Liver (tissue), 9 donors: Measurements from ENCODE around the gene AIG1. TPM values are rescaled to one million over a fixed set of nuclear protein-coding genes. Genes with fewer than 3 reads are reported as not detected.

ENCODE experiments used
- DNase-seq: peaks from one replicate; pipeline ENCODE4 v3.0.0-alpha.2; 2017; ENCODE audit warnings: low spot score
- H3K27ac ChIP-seq, 2 donors: one replicate each; pipeline ENCODE4 v1.7.0; 2013; ENCODE audit warnings: inconsistent platforms in 2 of 2, low read length in 2 of 2, control low read depth in 1 of 2, low read depth in 1 of 2, mild to moderate bottlenecking in 1 of 2
- H3K27me3 ChIP-seq, 4 donors: one replicate each; pipeline versions ENCODE4 v1.6.1 to v1.7.0; 2013; ENCODE audit warnings: low read length in 3 of 4, inconsistent platforms in 1 of 4, mild to moderate bottlenecking in 1 of 4, moderate library complexity in 1 of 4; ENCODE audit not compliant: control insufficient read depth in 4 of 4, insufficient read depth in 4 of 4
- H3K36me3 ChIP-seq, 4 donors: one replicate each; pipeline versions ENCODE4 v1.6.1 to v1.7.0; 2013; ENCODE audit warnings: low read length in 3 of 4, mild to moderate bottlenecking in 3 of 4, low read depth in 1 of 4, moderate library complexity in 1 of 4; ENCODE audit not compliant: control insufficient read depth in 4 of 4, insufficient read depth in 3 of 4
- H3K4me1 ChIP-seq, 4 donors: one replicate each; pipeline versions ENCODE4 v1.6.1 to v1.7.0; 2013; ENCODE audit warnings: low read length in 3 of 4, mild to moderate bottlenecking in 3 of 4, moderate library complexity in 1 of 4; ENCODE audit not compliant: control insufficient read depth in 4 of 4, insufficient read depth in 4 of 4
- H3K4me3 ChIP-seq, 3 donors: one replicate each; pipeline versions ENCODE4 v1.6.1 to v1.7.0; 2013; ENCODE audit warnings: low read length in 3 of 3, control low read depth in 1 of 3, low read depth in 1 of 3, mild to moderate bottlenecking in 1 of 3
- H3K9ac ChIP-seq, 2 donors: one replicate each; pipeline ENCODE4 v1.7.0; 2013; ENCODE audit warnings: low read length in 2 of 2, mild to moderate bottlenecking in 2 of 2, moderate library complexity in 2 of 2, control low read depth in 1 of 2, low read depth in 1 of 2
- H3K9me3 ChIP-seq, 4 donors: one replicate each; pipeline versions ENCODE4 v1.6.1 to v1.7.0; 2013; ENCODE audit warnings: low read length in 3 of 4; ENCODE audit not compliant: control insufficient read depth in 4 of 4
- EGR1 ChIP-seq, 2 donors: IDR thresholded peaks; 2 replicates each; pipeline ENCODE4 v1.6.1; 2016 to 2018; ENCODE audit warnings: antibody characterized with exemption in 2 of 2, low read depth in 2 of 2
- FOXA1 ChIP-seq: IDR thresholded peaks from 2 replicates; pipeline ENCODE4 v1.6.1; 2016; ENCODE audit warnings: antibody characterized with exemption
- FOXA2 ChIP-seq: IDR thresholded peaks from 2 replicates; pipeline ENCODE4 v1.6.1; 2016; ENCODE audit warnings: antibody characterized with exemption
- GABPA ChIP-seq, 2 donors: IDR thresholded peaks in 1 of 2; conservative IDR thresholded peaks in 1 of 2; 2 replicates each; pipeline ENCODE4 v1.6.1; 2016; ENCODE audit warnings: antibody characterized with exemption in 2 of 2, mild to moderate bottlenecking in 1 of 2, moderate library complexity in 1 of 2
- HNF4A ChIP-seq, 2 donors: conservative IDR thresholded peaks; 2 replicates each; pipeline ENCODE4 v1.6.1; 2016; ENCODE audit warnings: antibody characterized with exemption in 2 of 2, mild to moderate bottlenecking in 2 of 2
- HNF4G ChIP-seq: IDR thresholded peaks from 2 replicates; pipeline ENCODE4 v1.6.1; 2016; ENCODE audit warnings: antibody characterized with exemption
- JUND ChIP-seq, 2 donors: IDR thresholded peaks; 2 replicates each; pipeline ENCODE4 v1.6.1; 2016; ENCODE audit warnings: antibody characterized with exemption in 2 of 2
- NR2F2 ChIP-seq: IDR thresholded peaks from 2 replicates; pipeline ENCODE4 v1.6.1; 2016; ENCODE audit warnings: antibody characterized with exemption
- RAD21 ChIP-seq, 2 donors: IDR thresholded peaks; 2 replicates each; pipeline ENCODE4 v1.6.1; 2016; ENCODE audit warnings: antibody characterized with exemption in 2 of 2, mild to moderate bottlenecking in 2 of 2
- RXRA ChIP-seq, 2 donors: IDR thresholded peaks; 2 replicates each; pipeline ENCODE4 v1.6.1; 2017 to 2018; ENCODE audit warnings: antibody characterized with exemption in 2 of 2, mild to moderate bottlenecking in 1 of 2
- SP1 ChIP-seq: IDR thresholded peaks from 2 replicates; pipeline ENCODE4 v1.6.1; 2018; ENCODE audit warnings: antibody characterized with exemption, mild to moderate bottlenecking
- TAF1 ChIP-seq: conservative IDR thresholded peaks from 2 replicates; pipeline ENCODE4 v1.6.1; 2016; ENCODE audit warnings: antibody characterized with exemption, mild to moderate bottlenecking
- YY1 ChIP-seq: IDR thresholded peaks from 2 replicates; pipeline ENCODE4 v1.6.1; 2016; ENCODE audit warnings: antibody characterized with exemption, mild to moderate bottlenecking
- WGBS: extraction: QIAGEN DNeasy Blood & Tissue Kit; methylation state at CpG from one replicate; pipeline ENCODE4 v1.1.7; 2013; 5-methylcytosine and 5-hydroxymethylcytosine counted together
- polyA plus RNA-seq, 2 donors: library from polyadenylated mRNA; stranded (reverse) in 1 of 2; unstranded in 1 of 2; fragments of 200-250 nt in 1 of 2; fragments of >200 nt in 1 of 2; fragmentation: Nextera tagmentation in 1 of 2; extraction: Ambion mirVana in 1 of 2; gene quantifications; one replicate each; pipeline versions ENCODE4 v1.2.1 to v1.2.3, GENCODE V29; 2013 to 2015
- total RNA-seq, 2 donors: library from RNA; depleted of rRNA; stranded (reverse); fragments of >200 nt; gene quantifications; one replicate each; pipeline ENCODE4 v1.2.3, GENCODE V29; 2014
- TF ChIP-seq, protein P1 (sequence below): fragments of 150-350 bp; IDR thresholded peaks from 2 replicates; pipeline ENCODE4 v1.5.1; 2017; ENCODE audit warnings: improper control_type of control experiment, low read depth, low read length; ENCODE audit not compliant: missing input control
- TF ChIP-seq, protein P2 (sequence below): IDR thresholded peaks from 2 replicates; pipeline ENCODE4 v1.6.1; 2016; ENCODE audit warnings: antibody characterized with exemption
- TF ChIP-seq, protein P3 (sequence below): IDR thresholded peaks from 2 replicates; pipeline ENCODE4 v1.6.1; 2016; ENCODE audit warnings: antibody characterized with exemption
- TF ChIP-seq, protein P4 (sequence below): IDR thresholded peaks from 2 replicates; pipeline ENCODE4 v1.6.1; 2016; ENCODE audit warnings: antibody characterized with exemption
- donor health status: healthy.
- donor health status: healthy.
- donor health status: healthy.
- donor health status: healthy.
- donor health status: healthy.

The AIG1 gene
- total and polyA plus RNA-seq, 4 donors: 74.8 to 169 (median 121) TPM

DNA sequence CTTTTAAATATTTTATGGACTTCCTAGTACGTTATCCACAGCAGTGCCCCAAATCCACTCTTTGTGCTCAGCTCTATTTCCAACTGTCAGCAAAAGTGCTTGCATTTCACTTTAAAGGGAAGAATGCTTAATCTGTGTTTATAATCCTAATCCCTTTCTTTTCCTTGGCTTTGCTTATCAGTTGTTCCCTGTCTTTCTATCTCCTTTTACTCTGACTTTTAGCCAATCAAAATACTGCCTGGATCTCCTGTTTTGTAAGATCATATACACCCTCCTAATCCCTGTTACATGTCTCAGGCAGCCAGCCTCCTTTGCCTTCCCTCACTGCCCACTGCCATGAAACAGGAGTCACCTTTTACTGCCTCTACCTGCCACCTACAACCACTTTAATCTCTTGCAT lies 102.9 kb downstream of the AIG1 start (continued):
- TF ChIP-seq, protein P1, sequence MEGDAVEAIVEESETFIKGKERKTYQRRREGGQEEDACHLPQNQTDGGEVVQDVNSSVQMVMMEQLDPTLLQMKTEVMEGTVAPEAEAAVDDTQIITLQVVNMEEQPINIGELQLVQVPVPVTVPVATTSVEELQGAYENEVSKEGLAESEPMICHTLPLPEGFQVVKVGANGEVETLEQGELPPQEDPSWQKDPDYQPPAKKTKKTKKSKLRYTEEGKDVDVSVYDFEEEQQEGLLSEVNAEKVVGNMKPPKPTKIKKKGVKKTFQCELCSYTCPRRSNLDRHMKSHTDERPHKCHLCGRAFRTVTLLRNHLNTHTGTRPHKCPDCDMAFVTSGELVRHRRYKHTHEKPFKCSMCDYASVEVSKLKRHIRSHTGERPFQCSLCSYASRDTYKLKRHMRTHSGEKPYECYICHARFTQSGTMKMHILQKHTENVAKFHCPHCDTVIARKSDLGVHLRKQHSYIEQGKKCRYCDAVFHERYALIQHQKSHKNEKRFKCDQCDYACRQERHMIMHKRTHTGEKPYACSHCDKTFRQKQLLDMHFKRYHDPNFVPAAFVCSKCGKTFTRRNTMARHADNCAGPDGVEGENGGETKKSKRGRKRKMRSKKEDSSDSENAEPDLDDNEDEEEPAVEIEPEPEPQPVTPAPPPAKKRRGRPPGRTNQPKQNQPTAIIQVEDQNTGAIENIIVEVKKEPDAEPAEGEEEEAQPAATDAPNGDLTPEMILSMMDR: no peak

DNA sequence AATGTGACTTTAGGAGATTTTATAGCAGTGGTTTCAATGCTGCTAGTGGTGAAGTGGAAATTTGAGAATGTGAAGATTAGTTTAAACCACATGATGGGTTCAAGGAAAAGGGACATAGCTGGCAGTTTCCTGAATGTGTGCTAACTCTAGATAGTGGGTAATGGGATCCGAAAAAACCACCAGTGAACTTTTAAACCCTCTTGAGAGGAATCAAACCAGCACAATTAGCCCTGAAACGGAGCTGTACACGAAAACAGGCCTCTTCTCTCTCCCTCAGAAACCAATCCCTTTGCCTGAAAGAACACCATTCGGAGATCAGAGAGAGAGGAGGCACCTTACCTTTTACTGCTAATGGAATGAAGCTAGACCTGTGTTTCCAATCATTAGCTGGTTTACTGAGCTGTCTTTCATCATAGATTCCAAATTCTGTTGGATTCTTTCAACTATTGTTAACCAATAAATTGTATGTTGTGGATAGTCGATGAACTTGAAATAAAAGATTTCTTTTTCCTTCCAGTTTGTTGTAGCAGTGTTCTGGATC lies 103.9 kb downstream of the AIG1 start:
- no peak overlapping the region for H3K4me3 ChIP-seq
- H3K4me1 ChIP-seq: no peaks in the 10 kb centered on the region
- no peak overlapping the region for H3K9ac ChIP-seq
- DNase-seq: no peak
- H3K36me3 ChIP-seq: peaks cover 2 to 31% (median 15%) of the 10 kb centered on the region in 4 donors
- TF ChIP-seq, protein P2, sequence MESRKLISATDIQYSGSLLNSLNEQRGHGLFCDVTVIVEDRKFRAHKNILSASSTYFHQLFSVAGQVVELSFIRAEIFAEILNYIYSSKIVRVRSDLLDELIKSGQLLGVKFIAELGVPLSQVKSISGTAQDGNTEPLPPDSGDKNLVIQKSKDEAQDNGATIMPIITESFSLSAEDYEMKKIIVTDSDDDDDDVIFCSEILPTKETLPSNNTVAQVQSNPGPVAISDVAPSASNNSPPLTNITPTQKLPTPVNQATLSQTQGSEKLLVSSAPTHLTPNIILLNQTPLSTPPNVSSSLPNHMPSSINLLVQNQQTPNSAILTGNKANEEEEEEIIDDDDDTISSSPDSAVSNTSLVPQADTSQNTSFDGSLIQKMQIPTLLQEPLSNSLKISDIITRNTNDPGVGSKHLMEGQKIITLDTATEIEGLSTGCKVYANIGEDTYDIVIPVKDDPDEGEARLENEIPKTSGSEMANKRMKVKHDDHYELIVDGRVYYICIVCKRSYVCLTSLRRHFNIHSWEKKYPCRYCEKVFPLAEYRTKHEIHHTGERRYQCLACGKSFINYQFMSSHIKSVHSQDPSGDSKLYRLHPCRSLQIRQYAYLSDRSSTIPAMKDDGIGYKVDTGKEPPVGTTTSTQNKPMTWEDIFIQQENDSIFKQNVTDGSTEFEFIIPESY: no peak
- TF ChIP-seq SP1: no peak
- no peak for TF ChIP-seq RAD21 (IDR thresholded peaks at IDR 0.05)
- no peak for TF ChIP-seq JUND (IDR thresholded peaks at IDR 0.05)
- no peak for TF ChIP-seq FOXA2
- TF ChIP-seq NR2F2: no peak
- TF ChIP-seq, protein P3, sequence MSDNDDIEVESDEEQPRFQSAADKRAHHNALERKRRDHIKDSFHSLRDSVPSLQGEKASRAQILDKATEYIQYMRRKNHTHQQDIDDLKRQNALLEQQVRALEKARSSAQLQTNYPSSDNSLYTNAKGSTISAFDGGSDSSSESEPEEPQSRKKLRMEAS: no peak
- no peak for TF ChIP-seq FOXA1
- TF ChIP-seq TAF1: no peak
- TF ChIP-seq, protein P1: no peak
- no peaks in the 10 kb centered on the region for H3K9me3 ChIP-seq
- WGBS: 83% methylated on average over 5 of the region's 5 CpGs
- no peaks in the 10 kb centered on the region for H3K27me3 ChIP-seq
- no peak overlapping the region for H3K27ac ChIP-seq

DNA sequence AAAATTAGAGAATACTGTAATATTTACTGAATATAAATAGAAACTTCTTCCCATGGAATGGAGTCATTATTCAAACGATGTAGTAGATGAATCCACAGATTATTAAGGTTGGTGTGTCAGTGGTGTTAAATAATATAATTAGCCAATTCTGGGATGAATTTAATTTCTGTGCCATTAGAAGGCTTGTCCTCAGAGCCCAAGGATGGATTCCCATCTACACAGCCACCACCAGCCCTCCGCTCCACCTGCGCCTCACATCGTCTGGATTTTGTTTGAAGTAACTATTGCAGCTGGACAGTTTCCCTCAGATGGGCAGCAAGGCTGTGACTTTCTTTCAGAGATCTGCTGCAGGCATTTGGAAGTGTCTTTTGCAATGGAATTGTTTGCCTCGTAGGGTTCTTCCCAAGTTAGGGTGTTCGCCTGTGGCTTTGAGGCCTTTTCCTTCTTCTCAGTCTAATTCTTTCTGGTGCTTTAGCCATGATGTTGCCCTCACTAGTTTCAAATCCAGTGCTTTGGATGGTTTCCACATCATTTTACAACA lies 104.7 kb downstream of the AIG1 start:
- H3K27me3 ChIP-seq: no peaks in the 10 kb centered on the region
- no peak overlapping the region for H3K9ac ChIP-seq
- no peaks in the 10 kb centered on the region for H3K9me3 ChIP-seq
- no peak for DNase-seq
- H3K4me1 ChIP-seq: no peaks in the 10 kb centered on the region
- 97% methylated on average over 6 of the region's 6 CpGs for WGBS
- peaks cover 2 to 36% (median 15%) of the 10 kb centered on the region in 4 donors for H3K36me3 ChIP-seq
- H3K27ac ChIP-seq: no peak overlapping the region
- H3K4me3 ChIP-seq: no peak overlapping the region
- TF ChIP-seq HNF4G: no peak
- TF ChIP-seq, protein P3: no peak
- TF ChIP-seq, protein P2: no peak
- TF ChIP-seq, protein P1: no peak
- TF ChIP-seq, protein P4, sequence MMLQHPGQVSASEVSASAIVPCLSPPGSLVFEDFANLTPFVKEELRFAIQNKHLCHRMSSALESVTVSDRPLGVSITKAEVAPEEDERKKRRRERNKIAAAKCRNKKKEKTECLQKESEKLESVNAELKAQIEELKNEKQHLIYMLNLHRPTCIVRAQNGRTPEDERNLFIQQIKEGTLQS: no peak
- no peak for TF ChIP-seq RXRA (IDR thresholded peaks at IDR 0.05)
- TF ChIP-seq FOXA1: no peak
- no peak for TF ChIP-seq RAD21 (IDR thresholded peaks at IDR 0.05)
- TF ChIP-seq TAF1: no peak
- no peak for TF ChIP-seq NR2F2
- no peak for TF ChIP-seq GABPA (IDR thresholded peaks at IDR 0.05 in 1 of 2, conservative IDR thresholded peaks at IDR 0.05 in 1 of 2)
- TF ChIP-seq JUND (IDR thresholded peaks at IDR 0.05): no peak
- TF ChIP-seq HNF4A (conservative IDR thresholded peaks at IDR 0.05): no peak
- no peak for TF ChIP-seq SP1
- no peak for TF ChIP-seq EGR1 (IDR thresholded peaks at IDR 0.05; ENCODE audit: low read depth in 2 of 2)
- TF ChIP-seq FOXA2: no peak
- no peak for TF ChIP-seq YY1
